SU-DHL-6 (cell line): ENCODE results near the gene TNFRSF19.

Source experiments
- EZH2phosphoT487 ChIP-seq: fragments of 200-600 bp; sonication (generic), shearing (Covaris generic); conservative IDR thresholded peaks from 2 replicates; pipeline ENCODE4 v1.6.1; 2018; ENCODE audit warnings: mild to moderate bottlenecking, antibody characterized with exemption, low read length, moderate library complexity, mixed read lengths
- TF ChIP-seq, protein P1 (sequence below): fragments of 200-600 bp; sonication (generic); IDR thresholded peaks from one replicate; pipeline ENCODE4 v1.5.1; 2017; ENCODE audit warnings: antibody characterized with exemption, mild to moderate bottlenecking, low read length, moderate library complexity; ENCODE audit not compliant: insufficient read depth, poor library complexity, severe bottlenecking

- TF ChIP-seq, protein P1, sequence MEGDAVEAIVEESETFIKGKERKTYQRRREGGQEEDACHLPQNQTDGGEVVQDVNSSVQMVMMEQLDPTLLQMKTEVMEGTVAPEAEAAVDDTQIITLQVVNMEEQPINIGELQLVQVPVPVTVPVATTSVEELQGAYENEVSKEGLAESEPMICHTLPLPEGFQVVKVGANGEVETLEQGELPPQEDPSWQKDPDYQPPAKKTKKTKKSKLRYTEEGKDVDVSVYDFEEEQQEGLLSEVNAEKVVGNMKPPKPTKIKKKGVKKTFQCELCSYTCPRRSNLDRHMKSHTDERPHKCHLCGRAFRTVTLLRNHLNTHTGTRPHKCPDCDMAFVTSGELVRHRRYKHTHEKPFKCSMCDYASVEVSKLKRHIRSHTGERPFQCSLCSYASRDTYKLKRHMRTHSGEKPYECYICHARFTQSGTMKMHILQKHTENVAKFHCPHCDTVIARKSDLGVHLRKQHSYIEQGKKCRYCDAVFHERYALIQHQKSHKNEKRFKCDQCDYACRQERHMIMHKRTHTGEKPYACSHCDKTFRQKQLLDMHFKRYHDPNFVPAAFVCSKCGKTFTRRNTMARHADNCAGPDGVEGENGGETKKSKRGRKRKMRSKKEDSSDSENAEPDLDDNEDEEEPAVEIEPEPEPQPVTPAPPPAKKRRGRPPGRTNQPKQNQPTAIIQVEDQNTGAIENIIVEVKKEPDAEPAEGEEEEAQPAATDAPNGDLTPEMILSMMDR = no peak
- TF ChIP-seq EZH2phosphoT487 = no peak
Observed at GRCh38 chr13:23722726-23723453, 152.7 kb downstream of the TNFRSF19 start.
